HG03439 (cell line): ENCODE measurements around the gene BTNL9.
"Not testable (repeated sequence)": the region's sequence is repeated elsewhere in the genome, so short reads cannot be mapped to it uniquely, and the experiment has no call there.

Experiments
- ATAC-seq: cut with Tn5 transposase; IDR thresholded peaks from one replicate; pipeline ENCODE4 v1.9.1; 2021; ENCODE audit warnings: mild to moderate bottlenecking, moderate library complexity; ENCODE audit not compliant: unreplicated experiment

Gene BTNL9

DNA sequence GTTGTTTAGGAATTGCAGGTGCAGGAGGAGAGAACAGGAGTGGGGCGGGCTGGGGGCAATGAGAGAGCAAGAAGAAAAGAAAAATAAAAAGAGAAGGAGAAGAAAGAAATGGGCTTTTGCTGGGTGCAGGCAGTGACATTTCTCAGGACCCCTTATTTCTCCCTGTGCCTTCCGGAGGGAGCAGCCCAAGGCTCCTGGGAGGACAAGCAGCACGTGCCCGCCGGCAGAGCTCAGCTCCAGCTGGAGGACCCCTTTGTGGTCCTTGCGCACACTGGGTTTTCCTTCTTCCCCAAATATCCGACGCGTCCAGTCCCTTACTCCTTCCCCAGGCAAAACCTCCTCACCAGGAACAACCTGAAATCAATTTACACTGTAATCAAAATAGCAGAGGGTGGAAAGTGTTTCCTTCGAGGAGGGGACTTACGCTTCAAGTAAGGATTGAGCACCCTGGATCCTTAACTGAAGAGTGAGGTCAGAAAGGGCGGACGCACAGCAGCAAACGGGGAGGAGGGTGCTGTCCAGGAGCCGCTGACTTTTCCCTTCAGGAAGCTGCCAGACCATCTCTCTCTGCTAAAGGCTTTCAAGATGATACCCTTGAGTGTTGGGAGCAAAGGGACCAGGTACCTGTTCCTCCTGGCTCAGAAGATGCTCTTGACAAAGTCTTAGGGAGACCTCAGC is 2.1 kb downstream of the BTNL9 start:
- ATAC-seq, result no peak

GRCh38 chr5:181042722-181043121 is 2.7 kb downstream of the BTNL9 start:
- no peak for ATAC-seq

GRCh38 chr5:181043285-181044092 is 3.4 kb downstream of the BTNL9 start:
- ATAC-seq, result no peak

- ATAC-seq, result no peak
Measured at GRCh38 chr5:181044093-181044599, 4.1 kb downstream of the BTNL9 start.

GRCh38 chr5:181044662-181045305 is 4.7 kb downstream of the BTNL9 start:
- no peak for ATAC-seq

GRCh38 chr5:181045316-181045715 is 5.2 kb downstream of the BTNL9 start:
- no peak for ATAC-seq

DNA sequence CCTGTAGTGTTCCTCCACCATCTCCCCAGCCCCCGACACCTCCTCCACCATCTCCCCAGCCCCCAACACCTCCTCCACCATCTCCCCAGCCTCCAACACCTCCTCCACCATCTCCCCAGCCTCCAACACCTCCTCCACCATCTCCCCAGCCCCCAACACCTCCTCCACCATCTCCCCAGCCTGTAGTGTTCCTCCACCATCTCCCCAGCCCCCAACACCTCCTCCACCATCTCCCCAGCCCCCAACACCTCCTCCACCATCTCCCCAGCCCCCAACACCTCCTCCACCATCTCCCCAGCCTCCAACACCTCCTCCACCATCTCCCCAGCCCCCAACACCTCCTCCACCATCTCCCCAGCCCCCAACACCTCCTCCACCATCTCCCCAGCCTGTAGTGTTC is 5.8 kb downstream of the BTNL9 start:
- not testable (repeated sequence) for ATAC-seq

- no peak for ATAC-seq
Measured at GRCh38 chr5:181047288-181047687, 7.2 kb downstream of the BTNL9 start.

GRCh38 chr5:181047921-181048320 is 7.9 kb downstream of the BTNL9 start:
- ATAC-seq, result no peak

DNA sequence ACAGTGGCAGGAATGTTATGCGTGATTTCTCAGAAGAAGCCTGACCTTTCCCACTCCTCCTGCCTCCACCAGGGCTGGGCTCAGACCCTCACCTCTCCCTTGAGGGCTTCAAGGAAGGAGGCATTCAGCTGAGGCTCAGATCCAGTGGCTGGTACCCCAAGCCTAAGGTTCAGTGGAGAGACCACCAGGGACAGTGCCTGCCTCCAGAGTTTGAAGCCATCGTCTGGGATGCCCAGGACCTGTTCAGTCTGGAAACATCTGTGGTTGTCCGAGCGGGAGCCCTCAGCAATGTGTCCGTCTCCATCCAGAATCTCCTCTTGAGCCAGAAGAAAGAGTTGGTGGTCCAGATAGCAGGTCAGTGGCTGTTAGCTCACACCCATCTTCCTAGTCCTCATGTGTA is 9.9 kb downstream of the BTNL9 start:
- no peak for ATAC-seq

DNA sequence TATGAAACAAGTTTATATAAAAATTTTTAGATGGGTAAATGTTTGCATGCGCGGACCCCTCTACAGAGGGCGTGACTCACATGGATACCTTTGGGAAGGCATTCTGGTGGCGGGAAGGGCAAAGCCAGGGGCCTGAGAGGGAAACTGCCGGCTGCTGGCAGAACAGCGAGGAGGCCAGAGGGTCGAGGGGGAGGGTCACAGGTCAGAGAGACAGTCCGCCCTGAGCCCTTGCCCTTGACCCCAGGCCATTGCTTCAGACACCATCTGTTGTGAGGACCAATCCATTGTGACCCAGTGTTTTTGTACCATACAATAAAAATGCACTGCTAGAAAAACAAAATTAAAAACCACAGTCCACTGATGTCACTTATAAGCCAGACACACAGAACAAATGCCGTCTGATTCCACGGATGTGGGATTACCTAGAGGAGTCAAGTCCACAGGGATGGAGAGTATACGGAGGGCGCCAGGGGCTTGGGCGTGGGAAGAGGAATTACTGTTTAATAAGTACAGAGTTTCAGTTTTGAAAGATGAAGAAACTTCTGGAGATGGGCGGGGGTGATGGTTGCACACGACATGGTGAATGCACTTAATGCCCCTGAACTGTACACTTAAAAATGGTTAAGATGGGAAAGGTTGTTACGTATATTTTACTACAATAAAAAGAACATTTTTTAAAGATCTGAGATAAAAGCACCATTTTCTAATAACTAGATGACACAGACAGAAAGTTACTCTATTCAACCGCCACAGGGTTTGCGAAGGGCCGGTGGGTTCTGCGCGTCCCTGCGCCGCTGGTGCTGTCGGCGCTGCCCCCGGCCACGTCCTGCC is 12.0 kb downstream of the BTNL9 start:
- ATAC-seq, result no peak

DNA sequence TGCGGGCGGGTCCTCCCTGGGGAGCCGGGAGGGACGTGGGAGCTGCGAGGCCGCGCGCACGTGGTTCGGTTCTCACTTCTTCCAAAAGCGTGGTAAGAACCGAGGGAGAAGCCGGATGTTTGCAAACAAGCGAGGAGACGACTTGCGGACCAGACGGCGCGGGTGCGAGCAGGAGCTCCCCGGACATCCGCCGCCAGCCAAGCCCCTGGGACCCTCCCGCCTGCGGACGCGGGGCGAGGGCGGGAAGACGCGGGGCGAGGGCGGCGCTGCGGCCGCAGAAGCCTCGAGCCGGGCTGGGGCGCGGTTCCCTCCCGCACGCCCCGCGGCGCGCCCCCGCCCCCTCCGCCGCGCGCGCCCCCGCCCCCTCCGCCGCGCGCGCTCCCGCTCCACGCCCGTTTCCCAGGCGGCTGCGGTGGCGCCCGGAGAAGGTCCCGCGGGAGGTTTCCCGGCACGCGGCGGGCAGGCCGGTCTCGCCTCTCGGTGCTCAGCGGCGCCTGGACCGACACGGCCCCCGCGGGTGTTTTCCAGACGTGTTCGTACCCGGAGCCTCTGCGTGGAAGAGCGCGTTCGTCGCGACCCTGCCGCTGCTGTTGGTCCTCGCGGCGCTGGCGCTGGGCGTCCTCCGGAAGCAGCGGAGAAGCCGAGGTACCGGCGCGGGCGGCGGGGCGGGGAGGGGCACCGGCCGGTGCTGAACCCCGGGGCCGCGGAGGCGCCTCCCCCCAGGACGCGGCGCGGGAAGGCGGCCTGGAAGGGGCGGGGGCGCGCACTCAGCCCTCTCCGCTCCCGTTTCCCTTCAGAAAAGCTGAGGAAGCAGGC is 12.8 kb downstream of the BTNL9 start:
- no peak for ATAC-seq

- ATAC-seq, result no peak
Measured at GRCh38 chr5:181053488-181054121, 13.5 kb downstream of the BTNL9 start.

DNA sequence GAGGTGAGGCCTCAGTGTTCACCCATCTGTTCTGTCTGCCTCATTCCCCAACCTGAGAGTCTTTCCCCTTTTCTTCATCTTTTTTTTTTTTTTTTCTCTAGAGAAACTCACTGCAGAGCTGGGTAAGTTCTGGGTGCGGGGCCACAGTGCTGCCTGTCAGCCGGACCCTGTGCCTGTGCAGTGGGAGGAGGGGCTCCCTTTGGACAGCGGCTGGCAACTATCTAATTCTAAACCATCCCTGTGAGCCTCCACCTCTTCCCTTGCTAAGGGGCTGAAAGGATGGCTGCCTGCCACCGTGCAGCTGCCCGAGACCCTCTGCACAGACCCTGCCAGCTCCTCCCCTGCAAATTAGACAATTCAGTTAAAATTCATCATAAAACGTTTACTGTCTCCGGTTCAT is 14.1 kb downstream of the BTNL9 start:
- no peak for ATAC-seq

- no peak for ATAC-seq
Measured at GRCh38 chr5:181054871-181055459, 14.9 kb downstream of the BTNL9 start.

DNA sequence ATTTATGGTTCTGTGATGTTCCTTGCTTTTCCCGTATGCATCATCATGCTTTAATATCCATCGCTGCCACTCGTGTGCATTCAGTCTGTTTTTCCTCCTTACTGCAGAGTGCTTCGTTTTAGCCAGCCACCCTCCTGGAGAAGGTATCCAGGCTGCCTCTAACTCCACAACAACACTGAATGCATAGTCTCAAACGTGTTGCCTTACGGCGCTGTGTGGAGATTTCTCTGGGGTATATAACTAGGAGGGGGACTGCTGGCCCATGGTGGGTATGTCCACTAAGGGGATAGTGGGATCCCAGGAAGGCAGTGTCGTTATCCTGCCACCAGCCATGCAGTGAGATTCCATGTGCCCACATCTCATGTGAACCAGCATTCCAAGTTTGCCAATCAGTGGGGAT is 16.4 kb downstream of the BTNL9 start:
- no peak for ATAC-seq

DNA sequence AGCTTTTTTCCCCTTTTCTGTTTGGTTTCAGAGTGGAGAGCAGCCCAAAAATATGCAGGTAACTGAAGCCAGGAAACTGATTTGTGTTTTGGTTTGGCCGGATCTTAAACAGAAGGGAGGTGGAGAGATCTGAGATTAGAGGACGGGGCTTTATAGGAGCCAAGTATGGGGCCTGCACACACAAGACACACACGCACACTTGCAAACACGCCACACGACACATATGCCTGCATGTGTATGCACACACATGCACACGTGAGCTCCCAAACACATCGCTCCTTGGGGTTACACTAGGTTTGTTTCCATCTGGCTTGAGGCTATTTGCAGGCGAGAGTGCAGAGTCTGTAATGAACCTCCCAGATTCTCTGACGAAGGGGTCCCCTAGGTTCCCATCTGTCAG is 18.3 kb downstream of the BTNL9 start:
- ATAC-seq, result no peak

- ATAC-seq, result no peak
Measured at GRCh38 chr5:181058786-181059296, 18.8 kb downstream of the BTNL9 start.
